KOPT-K1 (cell line): ENCODE results near the gene NKX2-2.

Experiments
- H3K27ac ChIP-seq: fragments of 200-600 bp; sonication (generic); 2 replicates; pipeline ENCODE4 v1.5.1; 2016; ENCODE audit warnings: antibody characterized with exemption, mild to moderate bottlenecking, low read depth, low read length; ENCODE audit not compliant: poor library complexity, severe bottlenecking
- H3K36me3 ChIP-seq: fragments of 200-600 bp; sonication (generic); 2 replicates; pipeline ENCODE4 v1.5.1; 2017; ENCODE audit warnings: antibody characterized with exemption, mild to moderate bottlenecking, low read length, moderate library complexity; ENCODE audit not compliant: insufficient read depth
- H3K9me3 ChIP-seq: fragments of 200-600 bp; sonication (generic); 2 replicates; pipeline ENCODE4 v1.5.1; 2017; ENCODE audit warnings: antibody characterized with exemption, low read length, mild to moderate bottlenecking; ENCODE audit not compliant: insufficient read depth, poor library complexity, severe bottlenecking

The NKX2-2 gene

DNA sequence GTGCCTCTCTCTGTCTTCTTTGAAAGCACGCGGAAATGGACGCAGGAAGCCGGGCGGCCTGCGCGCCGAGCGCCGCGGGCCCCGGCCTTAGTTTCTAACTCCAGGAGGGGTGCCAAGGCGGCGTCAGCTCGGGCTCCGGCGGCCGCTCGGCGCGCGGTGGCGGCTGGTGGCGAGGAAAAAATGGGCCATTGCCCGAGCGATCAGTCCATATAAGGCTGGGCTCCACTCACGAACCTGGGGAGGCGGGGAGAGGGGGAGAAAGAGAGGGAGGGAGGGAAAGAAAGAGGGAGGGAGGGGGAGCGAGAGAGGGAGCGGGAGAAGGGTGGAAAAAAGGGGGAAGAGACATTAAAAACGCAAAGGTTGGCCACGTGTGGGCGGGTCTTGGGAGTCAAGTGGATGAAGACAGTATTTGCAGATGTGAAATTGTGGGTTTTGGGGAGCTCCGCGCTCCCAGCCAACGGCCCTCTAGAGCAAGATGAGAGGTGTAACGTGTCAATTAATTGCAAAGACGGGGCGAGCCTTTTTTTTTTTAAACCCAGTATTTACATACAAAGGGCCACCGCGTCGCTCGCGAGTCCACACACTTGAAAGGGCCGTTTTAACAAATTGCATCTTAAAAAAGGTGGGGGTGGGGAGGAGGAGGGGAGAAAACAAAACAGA, at the start of gene NKX2-2:
TSS of gene NKX2-2 (minus strand) at position 184 of the 660 bp plus-strand sequence. CDS start 395 bp downstream, outside the sequence.
- Histone ChIP-seq H3K36me3 (no peaks in the 10 kb centered on the region), H3K27ac (no peak within 1 kb of the TSS), H3K9me3 (no peaks in the 10 kb centered on the region)

DNA sequence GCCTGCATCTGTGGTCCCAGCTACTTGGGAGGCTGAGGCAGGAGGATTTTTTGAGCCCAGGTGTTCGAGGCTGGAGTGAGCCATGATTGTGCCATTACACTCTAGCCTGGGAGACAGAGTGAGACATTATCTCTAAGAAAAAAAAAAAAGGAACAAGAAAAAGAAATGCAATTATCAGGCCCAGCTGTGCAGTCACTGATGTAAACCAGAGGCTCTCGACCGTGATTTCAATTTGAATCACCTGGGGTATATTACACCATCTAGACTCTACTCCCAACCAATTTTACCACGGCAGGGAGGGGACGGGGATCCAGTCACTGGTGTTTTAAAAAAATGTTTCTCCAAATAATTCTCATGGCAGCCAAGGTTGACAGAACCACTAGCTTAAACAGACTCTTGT, 48.8 kb upstream of the NKX2-2 start:
- Histone ChIP-seq H3K36me3 (no peaks in the 10 kb centered on the region), H3K9me3 (peaks cover 5% of the 10 kb centered on the region), H3K27ac (no peak overlapping the region)

DNA sequence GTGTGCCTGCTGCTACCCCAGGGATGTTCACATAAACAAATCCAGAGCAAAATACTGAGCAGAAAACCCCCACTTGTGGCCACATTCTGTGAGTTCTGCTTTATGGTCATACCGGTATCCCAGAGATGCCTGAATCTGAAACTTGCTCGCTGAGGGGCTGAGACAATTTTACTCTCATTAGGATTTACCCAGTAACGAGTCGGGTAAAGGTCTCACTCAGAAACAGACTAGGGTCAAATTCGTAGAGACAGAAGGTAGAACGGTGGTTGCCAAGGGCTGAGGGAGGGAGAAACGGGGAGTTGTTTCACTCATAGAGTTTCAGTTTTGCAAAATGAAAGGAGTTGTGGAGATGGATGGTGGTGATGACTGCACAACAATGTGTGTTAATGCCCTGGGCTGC, 45.4 kb upstream of the NKX2-2 start:
- peaks cover 5% of the 10 kb centered on the region for H3K9me3 ChIP-seq
- H3K36me3 ChIP-seq = no peaks in the 10 kb centered on the region
- peak overlapping the region; percentile 67 for H3K27ac ChIP-seq

DNA sequence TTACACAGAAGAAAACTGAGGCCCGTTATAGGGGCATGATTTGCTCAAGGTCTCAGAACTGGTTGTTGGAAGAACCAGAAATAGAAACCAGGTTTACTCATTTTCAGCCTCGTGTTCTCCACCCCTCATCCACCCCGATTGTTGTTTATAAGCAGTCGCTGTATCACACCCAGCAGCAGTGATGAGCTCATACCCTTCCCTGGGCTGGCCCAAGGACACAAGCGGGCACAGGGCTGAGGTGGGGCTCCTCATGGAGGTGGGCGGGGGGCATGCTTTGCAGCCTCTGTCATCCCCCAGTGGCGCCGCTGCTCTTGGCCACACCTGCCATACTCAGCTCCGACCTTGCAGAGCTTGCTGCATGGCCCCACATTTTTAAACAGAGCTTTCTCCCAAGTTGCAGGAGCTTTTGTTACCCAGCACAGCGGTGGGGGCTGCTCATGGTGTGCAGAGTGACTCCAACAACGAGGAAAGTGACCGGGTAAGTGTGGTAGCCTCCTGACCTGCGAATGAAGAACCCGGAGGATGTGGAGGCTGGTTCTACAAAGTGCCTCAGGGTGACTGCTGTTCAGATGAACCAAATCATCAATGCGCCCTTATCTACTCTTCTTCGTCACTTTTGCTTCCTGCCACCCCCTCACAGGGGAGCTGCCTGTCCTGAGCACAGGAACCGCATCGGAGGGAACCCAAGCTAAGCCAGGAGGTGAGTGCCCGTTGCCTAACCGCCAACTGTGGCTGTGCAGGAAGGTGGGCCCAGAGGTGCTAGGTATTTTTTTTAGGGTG, 43.6 kb upstream of the NKX2-2 start:
- no peaks in the 10 kb centered on the region for H3K9me3 ChIP-seq
- no peaks in the 10 kb centered on the region for H3K36me3 ChIP-seq
- peak overlapping the region; percentile 67 for H3K27ac ChIP-seq

DNA sequence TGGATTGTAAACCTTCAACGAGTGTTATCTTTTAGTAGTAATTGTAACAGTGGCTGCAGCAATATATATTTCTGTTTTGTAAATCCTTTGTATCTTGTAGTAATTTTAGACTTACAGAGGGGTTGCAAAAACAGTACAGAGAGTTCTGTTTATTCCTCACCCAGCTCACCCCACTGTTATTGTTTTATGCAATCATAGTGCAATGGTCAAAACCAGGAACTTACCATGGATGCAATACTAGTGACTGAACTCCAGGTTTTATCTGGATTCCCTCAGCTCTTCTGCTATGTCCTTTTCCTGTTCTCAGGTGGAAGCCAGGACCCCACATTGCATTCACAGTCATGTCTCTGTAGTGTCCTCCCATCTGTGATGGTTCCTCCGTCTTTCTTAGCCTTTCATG, 42.5 kb upstream of the NKX2-2 start:
- no peaks in the 10 kb centered on the region for H3K36me3 ChIP-seq
- H3K27ac ChIP-seq = peak overlapping the region; percentile 67

DNA sequence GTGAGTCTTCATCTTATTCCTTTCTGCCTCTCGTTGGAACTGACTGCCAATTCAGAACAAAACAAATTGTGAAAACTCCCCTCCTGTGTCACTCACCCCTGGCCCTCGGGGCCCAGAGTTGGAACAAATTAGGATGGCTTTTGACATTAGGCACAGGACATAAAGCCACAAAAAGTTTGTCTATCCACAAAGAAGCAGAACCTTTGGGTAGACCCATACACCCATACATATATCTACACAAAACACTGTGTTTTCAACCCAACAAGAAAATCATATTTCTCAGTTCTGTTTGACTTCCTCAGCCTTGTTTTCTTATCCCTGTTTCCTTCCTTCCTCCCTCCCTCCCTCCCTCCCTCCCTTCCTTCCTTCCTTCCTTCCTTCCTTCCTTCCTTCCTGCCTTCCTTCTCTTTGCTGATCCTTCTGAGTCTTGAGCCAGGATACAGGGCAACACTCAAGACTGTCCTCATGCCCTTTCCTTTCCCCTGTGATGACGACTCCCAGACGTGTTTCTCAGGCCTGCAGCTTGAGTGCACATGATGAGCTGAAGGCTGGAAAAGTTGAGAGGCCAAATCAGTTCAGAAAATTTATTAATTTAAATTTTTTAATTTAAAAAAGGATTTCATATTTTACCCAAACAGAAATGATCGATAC, 41.7 kb upstream of the NKX2-2 start:
- H3K27ac ChIP-seq = peak overlapping the region; percentile 8
- no peaks in the 10 kb centered on the region for H3K9me3 ChIP-seq

More for the DNA sequence above, 42.5 kb upstream of the NKX2-2 start:
- H3K9me3 ChIP-seq = no peaks in the 10 kb centered on the region

DNA sequence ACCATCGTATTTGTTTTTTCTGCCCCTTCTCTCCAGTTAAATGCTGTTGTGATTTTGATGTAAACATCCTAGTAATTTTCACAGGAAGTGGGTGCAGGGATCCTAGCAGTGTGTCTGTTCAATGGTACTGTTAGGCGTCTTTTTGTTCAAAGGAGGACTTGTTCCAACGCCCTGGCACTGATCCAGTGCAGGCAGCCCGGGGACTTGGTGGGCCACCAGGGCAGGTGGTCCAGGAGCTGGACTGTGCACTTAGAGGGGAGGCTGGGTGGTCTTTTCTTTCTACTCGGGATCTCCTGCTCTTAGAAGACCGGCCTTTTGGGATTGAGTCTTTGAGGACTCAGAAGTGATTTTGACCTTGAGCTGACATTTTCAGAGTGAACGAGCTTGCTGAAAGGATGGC, 41.1 kb upstream of the NKX2-2 start:
- peak overlapping the region; percentile 8 for H3K27ac ChIP-seq
- H3K9me3 ChIP-seq = no peaks in the 10 kb centered on the region
- no peaks in the 10 kb centered on the region for H3K36me3 ChIP-seq

More for the DNA sequence above, 41.7 kb upstream of the NKX2-2 start:
- H3K36me3 ChIP-seq = no peaks in the 10 kb centered on the region

DNA sequence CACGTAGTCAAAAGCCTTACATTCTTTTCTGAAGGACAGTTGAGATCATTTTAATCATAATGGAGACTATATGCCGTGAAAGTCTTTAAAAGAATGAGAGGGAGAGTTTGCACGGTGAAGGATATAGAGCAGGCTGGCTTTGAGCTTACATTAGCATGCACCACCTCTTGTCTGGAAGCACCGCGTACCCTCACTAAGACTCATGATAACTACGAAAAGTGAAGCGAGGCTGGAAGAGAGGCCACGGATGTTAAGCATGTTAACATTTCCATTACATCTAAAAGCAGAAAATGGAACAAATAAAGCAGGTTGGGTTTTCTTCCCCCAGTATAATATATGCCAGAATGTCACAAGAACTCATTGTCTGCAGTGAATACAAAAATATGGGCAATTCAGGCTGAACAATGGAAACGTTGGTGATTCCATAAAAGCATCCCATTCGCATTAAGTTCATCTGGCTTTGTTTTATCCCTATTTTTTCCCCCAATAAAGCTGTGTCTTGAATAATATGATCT, 40.6 kb upstream of the NKX2-2 start:
- Histone ChIP-seq H3K36me3 (no peaks in the 10 kb centered on the region), H3K27ac (no peak overlapping the region), H3K9me3 (no peaks in the 10 kb centered on the region)

DNA sequence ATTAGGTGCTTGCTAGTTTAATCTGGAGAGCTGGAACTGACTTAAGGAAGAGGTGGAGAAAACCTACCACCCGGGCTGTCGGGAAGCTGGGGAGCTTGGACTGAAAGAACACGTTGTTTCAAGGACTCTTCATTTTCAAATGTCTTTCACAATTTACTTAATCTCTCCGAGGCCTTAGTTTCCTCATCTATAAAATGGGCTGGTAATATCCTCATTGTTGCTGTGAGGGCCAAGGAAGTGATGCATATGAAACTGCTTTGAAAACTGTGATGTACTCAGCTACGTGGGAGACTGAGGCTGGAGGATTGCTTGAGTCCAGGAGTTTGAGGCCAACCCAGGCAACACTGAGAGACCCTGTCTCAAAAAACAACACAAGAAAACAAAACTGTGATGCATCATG, 36.7 kb upstream of the NKX2-2 start:
- Histone ChIP-seq H3K27ac (no peak overlapping the region), H3K36me3 (no peaks in the 10 kb centered on the region)

DNA sequence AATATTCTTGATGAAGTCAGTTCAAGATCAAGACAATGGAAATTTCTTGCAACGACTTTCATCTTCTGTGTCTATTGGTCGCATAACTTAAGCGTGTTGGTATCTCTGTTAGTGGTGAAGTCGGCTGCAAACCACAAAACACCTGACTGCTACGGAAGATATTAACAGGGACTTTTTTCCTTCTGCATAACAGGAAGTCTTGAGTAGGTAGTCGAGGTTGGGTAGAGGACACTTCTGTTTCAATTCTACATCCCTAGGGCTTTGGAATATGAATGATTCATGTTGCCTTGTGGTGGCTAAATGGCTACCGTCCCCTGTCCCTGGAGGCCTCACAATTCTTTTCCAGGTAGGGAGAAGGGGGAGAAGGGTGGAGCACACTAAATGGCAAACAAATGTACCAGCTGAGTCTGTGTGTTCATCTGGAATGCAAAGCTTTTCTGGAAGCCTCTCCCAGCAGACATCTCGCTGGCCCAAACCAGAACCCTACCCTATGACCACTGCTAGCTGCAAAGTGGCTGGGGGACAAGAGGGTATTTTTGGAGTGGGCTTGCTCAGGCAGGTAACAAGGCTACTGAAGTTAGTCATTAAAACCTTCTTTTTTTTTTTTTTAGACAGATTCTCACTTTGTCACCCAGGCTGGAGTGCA, 34.6 kb upstream of the NKX2-2 start:
- Histone ChIP-seq H3K36me3 (no peaks in the 10 kb centered on the region), H3K9me3 (peaks cover 8% of the 10 kb centered on the region), H3K27ac (peak overlapping the region; percentile 74)

More for the DNA sequence above, 36.7 kb upstream of the NKX2-2 start:
- H3K9me3 ChIP-seq = no peaks in the 10 kb centered on the region

DNA sequence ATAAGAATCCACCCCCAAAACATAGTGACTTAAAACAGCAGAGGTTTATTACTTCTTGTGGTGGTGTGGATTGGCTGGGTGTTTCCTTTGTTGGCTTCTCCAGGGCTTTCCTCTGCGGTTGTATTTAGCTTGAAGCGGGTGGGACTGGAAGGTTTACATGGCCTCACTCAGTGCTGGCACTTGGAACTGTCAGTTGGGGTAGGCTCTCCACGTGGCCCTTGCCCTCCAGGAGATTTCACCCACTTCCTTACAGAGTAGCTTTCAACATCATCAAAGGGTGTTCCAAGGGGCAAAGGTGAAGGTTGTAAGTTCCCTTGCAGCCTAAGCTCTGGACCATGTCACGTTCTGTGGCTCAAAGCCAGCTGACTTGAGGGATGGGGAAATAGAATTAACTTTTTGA, 32.5 kb upstream of the NKX2-2 start:
- Histone ChIP-seq H3K9me3 (peaks cover 8% of the 10 kb centered on the region), H3K36me3 (no peaks in the 10 kb centered on the region), H3K27ac (peak overlapping the region; percentile 74)

DNA sequence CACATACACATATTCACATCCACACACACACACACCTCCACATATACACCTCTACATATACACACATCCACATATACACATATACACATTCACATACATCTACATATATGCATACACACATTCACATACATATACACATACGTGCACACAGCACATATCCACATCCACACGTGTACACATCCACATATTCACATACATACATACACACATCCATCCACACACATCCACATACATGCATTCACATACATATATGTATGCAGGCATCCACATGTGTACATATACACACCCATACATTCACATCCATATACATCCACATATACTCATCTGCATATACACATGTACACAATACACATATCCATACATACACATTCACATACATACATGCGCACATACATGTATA, 25.6 kb upstream of the NKX2-2 start:
- H3K36me3 ChIP-seq = no peaks in the 10 kb centered on the region
- no peak overlapping the region for H3K27ac ChIP-seq
- H3K9me3 ChIP-seq = peaks cover 6% of the 10 kb centered on the region

DNA sequence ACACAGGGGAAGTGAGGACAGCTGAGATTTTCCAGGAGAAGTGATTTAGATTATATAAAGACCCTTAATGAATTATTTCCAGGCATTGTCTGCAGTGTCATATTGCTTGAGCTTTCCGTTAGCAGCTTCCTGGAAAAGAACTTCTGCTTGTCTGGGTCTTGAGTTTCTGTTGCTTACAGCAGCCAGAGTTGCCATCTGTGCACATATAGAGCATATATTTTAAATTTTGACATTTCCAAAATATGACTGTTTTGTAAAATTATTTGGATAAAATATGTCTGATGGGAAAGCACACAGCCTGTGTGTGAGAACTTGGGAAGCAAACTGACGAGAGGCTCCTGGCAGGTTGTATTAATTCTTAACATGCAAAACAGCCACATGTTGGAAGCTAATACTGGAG, 21.0 kb upstream of the NKX2-2 start:
- Histone ChIP-seq H3K36me3 (no peaks in the 10 kb centered on the region), H3K9me3 (no peaks in the 10 kb centered on the region), H3K27ac (no peak overlapping the region)

DNA sequence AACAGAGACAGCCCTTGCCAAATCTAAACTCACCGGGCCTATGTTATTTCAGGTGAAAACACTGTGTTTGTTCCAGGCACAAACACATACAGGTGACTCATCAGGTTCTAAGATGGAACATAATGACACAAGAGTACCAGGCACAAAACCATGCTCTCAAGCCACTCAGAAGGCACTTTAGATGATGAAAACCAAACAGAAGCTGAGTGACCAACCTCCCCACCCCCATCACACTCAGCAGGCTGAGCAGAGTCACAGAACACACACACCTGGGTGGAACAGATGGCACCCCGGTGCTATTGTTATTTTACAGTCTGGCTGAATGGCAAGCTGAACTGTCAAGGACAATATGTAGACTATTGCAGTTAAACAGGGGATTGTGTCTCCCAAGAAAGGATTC, 20.6 kb upstream of the NKX2-2 start:
- Histone ChIP-seq H3K27ac (no peak overlapping the region), H3K9me3 (no peaks in the 10 kb centered on the region), H3K36me3 (no peaks in the 10 kb centered on the region)

DNA sequence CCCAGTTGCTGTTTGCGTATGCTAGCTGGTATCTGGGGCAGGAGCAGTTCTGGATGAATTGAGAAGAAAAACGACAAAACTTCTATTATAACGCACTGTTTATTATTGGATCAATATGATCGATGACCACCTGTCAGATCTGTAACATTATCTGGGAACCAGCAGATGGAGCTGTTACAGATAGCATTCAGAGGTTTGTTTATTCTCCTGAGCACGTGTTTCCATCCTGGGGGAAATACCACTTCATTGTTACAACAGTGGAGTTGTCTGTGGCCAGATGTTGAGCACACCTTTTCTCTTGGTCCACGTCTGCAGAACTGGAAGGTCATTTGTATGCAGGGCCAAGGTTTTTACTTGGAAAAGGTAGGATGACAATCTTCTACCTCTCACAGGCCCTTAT, 16.0 kb upstream of the NKX2-2 start:
- no peaks in the 10 kb centered on the region for H3K9me3 ChIP-seq
- no peaks in the 10 kb centered on the region for H3K36me3 ChIP-seq
- no peak overlapping the region for H3K27ac ChIP-seq
